ENCODE results near the gene SF1.
"Not testable (repeated sequence)": the region's sequence is repeated elsewhere in the genome, so short reads cannot be mapped to it uniquely, and the experiment has no call there.

SF1 gene, protein sequence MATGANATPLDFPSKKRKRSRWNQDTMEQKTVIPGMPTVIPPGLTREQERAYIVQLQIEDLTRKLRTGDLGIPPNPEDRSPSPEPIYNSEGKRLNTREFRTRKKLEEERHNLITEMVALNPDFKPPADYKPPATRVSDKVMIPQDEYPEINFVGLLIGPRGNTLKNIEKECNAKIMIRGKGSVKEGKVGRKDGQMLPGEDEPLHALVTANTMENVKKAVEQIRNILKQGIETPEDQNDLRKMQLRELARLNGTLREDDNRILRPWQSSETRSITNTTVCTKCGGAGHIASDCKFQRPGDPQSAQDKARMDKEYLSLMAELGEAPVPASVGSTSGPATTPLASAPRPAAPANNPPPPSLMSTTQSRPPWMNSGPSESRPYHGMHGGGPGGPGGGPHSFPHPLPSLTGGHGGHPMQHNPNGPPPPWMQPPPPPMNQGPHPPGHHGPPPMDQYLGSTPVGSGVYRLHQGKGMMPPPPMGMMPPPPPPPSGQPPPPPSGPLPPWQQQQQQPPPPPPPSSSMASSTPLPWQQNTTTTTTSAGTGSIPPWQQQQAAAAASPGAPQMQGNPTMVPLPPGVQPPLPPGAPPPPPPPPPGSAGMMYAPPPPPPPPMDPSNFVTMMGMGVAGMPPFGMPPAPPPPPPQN

DNA sequence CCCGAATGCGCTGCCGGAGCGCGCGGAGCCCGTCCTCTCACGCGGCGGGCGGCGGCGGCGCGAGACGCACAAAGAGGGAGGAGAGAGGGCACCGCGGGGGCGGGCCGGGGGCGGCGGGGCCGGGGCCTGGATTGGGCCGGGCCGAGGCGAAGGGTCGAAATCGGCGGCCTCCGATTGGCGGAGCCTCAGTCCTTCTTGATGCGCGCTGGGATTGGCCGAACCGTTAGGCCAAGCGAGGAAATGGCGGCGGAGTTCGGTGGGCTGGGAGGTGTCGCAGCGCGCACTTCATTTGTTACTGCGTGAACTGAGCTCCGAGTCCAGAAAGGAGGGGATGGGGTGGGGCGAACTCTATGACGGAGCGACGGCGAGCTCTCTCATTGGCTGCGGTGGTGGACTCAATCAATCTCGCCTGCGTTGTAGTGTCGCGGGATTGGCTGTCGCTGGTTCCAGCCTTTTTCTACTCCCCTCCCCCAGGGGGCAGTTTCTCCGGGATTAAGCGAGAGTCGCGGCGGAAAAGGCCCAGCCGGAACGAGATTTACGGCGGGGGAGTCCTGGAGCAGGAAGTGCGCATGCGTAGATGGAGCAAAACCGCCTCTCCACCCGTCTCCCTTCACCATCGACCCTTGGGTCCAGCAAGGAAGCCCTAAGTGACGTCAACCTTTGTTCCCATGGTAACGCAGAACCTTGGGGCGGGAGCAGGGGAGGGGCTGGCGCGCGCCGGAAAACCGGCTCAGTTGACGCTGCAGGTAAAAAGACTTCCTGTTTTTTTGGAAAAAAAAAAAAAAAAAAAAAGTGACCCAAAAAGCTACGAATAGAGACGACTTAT, at the start of gene SF1:
Gene SF1 (minus strand): TSS at position 70 of the 826 bp plus-strand sequence. CDS start 150 bp downstream, outside the sequence.
- peak; percentile 100 for DNase-seq (ENCODE audit: low read depth)

DNA sequence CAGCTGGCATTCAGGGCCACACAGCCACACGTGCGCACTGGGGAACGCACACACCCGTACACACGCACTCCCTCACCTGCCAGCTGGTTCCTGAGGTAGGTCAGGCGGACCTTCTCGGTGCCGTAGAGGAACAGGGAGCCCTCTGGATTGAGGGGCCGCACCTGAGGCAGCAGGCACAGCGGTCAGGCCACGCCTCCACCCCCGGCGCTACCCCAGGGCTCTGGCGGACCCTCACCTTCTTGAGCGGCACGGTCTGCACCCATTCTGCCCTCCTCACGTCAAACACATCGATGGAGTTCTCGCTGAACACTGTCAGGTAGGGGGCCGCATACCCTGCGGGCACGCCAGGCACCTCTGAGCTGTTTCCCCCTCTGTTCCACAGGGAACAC, 49.1 kb upstream of the SF1 start:
- no peak for DNase-seq (ENCODE audit: low read depth)

DNA sequence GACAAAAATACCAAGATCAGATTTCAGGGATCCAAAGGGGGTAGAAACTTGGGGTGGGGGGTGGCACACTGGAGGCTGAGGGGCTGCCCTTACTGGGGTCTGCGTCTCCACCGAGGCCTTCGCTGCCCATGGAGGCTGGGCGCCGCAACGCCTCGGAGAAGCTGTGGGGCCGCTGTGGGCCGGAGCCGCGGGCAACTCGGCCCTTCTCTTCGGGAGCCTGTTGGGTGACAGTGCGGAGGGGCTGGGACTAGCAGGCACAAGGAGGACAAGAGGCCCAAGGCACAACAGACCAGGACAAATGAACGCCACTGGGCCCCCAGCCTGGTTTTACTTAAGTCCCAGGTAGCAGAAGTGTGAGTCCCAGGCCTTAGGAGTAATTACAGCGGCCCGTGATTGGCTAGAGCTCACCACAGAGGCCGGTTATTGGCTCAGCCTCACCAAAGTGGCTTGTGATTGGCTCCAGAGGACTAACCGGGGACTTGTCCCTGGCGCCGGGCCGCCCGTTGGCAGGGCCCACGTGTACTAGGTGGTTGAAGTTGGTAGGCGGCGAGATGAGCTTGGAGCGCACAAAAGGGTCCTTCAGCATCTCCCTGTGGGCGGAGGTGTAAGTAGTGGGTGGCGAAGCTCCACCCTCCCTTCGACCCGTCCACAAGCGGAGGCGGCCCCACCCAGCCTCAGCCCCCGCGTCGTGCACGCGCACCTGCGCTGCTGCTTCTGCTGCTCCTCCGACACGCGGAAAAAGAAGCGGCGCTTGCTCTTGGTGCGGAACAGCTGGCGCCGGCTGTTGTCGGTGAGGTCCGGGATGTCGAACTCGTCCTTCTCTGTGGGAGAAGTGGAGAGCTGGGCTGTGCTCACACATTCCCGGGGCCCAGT, 48.5 kb upstream of the SF1 start:
- DNase-seq (ENCODE audit: low read depth), result no peak

DNA sequence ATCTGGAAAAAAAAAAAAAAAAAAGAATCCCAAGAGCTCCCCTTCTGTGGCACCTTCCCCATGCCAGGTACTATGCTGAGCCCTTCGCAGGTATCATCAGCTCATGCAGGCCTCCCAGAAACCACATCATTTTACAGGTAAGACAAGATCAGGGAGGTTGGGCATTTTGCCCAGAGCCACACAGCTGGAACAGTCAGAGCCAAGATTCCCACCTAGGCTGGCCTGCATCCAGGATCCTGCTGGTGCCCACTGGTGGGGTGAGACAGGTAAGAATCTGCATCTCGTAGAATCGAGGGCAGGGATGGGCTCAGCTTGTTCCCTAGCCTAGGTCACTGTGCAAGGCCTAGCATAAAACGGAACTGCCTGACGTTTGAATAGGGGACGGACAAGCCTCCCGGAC, 47.7 kb upstream of the SF1 start:
- DNase-seq (ENCODE audit: low read depth), result no peak

DNA sequence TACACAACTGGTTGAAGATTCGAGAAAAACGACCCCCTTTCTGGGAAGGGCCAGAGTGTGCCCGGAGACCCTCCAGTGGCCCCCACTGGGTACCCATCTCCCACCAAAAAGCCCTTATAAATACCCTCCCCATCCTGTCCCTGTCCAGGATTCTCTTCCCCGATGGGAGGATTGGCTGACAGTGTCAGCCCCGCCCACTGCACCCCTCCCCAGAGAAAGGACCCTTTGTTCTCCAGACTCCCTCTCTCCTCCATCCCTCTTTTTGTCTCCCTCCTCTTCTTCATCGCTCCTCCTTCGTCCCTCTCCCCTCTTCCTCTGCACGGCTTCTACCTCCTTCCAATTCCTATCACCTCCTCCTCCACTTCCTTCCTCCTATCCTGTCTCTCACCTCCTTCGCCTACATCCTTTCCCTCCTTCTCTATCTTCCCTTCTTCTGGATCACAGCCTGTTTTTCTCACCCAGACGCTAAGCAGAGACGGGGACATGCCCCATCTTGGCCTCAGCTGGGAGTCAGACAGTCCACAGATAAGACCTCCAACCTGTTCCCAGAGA, 45.3 kb upstream of the SF1 start:
- DNase-seq (ENCODE audit: low read depth), result no peak

DNA sequence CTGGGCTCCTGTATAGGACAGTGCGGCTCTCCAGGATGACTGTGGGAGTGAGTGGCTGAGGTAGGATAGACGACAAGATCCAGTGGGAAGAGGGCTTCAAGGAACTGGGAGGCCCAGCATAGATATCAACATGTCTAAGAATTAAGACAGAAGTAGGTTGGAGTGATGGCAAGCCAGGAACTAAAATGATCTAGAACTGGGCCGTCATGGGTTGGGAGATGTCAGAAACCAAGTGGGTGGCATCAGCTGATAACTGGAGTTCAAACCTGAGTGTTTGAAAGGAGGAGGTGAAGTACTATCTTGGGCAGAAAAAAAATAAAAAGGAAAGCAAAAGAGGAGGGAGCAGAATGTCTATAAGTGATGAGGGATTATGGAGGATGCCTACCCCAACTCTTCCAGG, 39.1 kb upstream of the SF1 start:
- DNase-seq (ENCODE audit: low read depth), result no peak

DNA sequence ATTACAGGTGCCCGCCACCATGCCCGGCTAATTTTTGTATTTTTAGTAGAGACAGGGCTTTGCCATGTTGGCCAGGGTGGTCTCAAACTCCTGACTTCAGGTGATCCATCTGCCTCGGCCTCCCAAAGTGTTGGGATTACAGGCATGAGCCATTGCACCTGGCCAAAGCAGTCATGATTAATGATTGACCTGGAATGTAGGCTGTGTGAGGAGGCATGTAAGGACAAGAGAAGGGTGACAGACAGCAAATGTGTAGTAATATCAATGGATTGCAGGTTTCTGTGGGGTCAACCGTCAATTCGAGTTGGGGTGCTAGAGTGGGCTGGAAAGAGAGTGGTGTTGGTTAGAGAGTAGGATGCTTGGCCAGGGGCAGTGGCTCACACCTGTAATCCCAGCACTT, 37.1 kb upstream of the SF1 start:
- not testable (repeated sequence) for DNase-seq (ENCODE audit: low read depth)

DNA sequence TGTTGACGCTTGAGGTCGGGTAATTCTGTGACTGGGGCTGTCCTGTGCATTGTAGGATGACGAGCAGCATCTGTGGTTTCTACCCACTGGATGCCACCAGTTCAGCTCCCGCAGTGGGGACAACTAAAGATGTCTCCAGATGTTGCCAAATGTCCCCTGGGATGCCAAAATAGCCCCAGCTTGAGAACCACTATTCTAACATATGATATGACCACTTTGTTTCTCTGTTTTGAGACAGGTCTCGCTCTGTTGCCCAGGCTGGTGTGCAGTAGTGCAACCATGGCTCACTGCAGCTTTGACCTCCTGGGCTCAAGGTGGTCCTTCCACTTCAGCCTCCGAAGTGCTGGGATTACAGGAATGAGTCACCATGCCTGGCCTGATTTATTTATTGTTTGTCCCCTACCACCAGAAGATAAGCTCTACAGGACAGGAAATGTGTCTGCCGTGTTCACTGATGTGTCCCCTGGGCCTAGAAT, 36.4 kb upstream of the SF1 start:
- no peak for DNase-seq (ENCODE audit: low read depth)

DNA sequence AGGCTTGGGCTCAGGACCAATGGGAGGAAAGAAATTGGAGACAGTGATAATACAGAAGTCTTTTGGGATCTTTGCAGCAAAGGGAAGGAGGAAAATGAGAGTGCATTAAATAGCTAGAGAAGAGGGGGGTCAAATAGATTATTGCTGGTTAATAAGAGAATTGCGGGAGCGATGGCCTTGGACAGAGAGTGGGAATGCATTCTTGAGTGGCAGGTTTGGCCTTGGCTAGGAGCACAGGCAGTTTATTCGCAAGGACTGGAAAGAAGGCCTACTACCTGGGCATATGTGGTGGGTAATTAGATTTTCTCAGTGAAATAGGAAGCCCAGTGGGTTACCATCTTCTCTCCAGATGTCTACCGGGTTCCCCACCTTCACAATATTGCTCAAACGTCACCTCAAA, 35.5 kb upstream of the SF1 start:
- DNase-seq (ENCODE audit: low read depth), result no peak

DNA sequence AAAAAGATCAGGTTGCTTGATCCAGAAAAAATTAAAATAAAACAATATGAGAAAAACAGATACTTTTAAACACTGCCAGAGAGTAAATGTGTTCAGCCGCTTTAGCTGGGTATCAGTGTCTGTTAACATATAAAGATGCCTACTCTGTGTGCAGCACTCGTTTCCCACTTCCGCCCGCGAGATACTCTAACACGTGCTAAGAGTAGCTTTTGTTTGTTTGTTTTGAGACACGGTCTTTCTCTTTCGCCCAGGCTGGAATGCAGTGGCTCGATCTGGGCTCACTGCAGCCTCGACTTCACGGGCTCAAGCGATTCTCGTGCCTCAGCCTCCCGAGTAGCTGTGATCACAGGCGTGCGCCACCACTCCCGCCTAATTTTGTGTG, 32.5 kb upstream of the SF1 start:
- no peak for DNase-seq (ENCODE audit: low read depth)

DNA sequence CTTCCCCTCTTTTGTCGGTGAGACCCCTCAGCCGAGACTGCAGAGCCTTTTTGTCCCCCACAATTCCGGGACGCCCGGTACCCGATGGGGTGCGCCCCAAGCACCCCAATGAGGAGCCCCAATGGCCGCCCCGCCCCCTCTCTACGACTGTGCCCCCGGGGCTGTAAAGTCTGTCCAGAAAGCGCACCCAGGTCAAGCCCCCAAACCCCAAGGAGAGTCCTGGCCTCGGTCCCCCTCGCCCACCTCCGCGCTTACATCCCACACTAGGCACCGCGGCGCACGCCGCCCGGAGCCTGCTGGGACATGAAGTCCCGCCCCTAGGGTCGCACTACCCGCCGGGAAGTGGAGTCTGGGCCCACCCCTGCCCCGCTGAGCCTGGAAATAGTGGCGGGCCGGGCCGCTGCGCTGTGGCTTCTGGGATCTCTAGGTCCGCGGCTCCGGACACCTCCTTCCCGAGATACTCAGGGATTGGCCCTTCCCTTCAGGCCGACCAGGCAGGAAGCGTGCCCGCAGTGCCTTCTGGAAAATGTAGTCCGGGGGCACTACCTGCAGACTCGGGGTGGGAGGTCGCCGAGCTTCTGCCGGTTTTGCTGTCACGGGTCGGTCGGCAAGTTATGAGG, 32.0 kb upstream of the SF1 start, which contains the start of gene MEN1:
Gene MEN1 (minus strand): TSS at position 281 of the 620 bp plus-strand sequence. CDS start 442 bp downstream, outside the sequence.
- DNase-seq (ENCODE audit: low read depth), result peak; percentile 88

DNA sequence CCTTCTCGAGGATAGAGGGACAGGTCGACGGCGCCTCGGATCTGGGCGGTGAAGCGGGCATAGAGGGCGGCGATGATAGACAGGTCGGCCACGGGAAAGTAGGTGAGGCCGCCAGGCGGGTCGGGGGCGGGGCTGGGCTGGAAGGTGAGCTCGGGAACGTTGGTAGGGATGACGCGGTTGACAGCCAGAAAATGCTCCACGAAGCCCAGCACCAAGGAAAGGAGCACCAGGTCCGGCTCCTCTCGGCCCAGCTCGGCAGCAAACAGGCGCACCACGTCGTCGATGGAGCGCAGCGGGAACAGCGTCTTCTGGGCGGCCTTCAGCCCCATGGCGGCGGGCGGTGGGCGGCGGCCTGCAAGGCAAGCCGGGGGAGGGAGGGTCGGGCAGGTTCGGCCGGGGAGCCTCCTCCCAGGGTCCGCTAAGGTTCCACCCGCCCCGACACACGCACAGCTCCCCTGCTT, 31.5 kb upstream of the SF1 start:
- no peak for DNase-seq (ENCODE audit: low read depth)

DNA sequence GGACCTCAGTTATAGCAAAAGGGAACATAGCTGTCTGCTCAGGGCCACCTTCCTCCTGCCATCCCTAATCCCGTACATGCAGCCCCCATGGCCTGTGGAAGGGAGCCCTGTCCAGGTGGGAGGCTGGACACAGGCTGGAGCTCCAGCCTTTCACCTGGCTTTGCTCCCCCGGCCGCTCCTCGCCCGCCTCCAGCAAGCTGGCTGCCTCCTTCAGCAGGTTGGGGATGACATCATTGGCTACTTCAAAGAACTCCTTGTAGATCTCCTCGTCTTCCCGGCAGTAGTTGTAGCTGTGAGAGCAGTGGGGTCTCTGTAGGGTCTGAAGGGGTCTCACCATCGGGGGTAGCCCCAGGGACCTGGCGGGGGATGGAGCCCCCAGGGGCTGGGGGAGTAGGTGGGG, 27.1 kb upstream of the SF1 start:
- DNase-seq (ENCODE audit: low read depth), result no peak

DNA sequence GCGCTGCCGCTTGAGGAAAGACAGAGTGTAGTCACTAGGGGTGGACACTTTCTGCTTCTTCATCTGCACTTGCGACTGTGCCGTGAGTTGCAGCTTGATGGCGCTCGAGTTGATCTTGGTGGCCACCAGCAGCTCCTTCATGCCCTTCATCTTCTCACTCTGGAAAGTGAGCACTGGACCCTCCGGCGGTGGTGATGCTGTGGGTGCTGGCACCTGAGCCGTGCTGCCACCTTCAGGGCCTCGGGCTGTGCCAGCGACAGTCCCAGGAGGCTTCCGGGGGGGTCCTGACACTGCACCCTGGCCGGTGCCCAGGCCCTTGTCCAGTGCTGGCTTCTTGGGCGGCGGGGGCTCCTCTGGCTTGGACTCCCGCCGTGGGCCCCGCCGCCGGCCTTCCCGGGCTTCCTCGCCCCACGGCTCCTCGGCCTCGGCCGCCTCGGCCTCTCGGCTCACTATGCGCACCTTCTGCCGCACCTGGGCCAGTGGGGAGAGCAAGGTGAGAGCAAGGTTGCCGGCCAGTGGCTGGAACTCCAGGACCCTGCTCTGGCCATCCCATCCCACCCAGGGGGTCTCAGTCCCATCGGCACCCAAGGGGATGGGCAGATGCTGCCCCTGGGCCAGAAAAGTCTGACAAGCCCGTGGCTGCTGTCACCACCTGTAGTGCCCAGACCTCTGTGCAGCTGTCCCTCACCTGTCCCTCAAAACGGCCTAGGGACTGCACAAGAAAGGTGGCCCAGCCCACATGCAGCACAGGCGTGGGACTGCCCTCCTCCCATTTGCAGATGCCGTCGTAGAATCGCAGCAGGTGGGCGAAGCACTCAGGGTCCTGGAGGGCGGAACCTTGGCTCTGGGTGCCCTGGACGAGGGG, 26.2 kb upstream of the SF1 start:
- no peak for DNase-seq (ENCODE audit: low read depth)

DNA sequence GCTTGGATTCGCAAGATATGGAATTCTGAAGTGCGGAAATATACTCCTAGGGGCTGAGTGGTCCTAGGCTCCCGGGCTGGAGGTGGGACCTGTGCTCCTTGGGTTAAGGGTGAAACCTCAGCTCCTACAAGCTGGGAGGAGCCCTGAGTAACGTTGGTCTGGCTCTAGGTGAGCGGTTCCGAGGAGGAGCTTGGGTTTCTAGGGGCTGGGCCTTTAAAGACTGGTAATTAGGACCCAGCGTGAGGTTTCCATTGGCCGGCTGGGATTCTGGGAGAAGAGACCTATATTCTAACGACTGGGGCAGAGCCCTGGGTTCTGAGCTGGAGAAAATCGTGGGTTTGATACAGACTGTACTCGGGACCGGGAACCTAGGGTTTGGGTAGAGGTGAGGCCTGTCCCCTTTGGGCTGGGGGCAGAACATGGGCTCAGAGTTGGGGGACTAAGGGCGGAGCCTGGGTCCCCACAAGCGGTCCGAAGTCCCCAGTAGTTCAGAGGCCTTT, 25.6 kb upstream of the SF1 start:
- no peak for DNase-seq (ENCODE audit: low read depth)

DNA sequence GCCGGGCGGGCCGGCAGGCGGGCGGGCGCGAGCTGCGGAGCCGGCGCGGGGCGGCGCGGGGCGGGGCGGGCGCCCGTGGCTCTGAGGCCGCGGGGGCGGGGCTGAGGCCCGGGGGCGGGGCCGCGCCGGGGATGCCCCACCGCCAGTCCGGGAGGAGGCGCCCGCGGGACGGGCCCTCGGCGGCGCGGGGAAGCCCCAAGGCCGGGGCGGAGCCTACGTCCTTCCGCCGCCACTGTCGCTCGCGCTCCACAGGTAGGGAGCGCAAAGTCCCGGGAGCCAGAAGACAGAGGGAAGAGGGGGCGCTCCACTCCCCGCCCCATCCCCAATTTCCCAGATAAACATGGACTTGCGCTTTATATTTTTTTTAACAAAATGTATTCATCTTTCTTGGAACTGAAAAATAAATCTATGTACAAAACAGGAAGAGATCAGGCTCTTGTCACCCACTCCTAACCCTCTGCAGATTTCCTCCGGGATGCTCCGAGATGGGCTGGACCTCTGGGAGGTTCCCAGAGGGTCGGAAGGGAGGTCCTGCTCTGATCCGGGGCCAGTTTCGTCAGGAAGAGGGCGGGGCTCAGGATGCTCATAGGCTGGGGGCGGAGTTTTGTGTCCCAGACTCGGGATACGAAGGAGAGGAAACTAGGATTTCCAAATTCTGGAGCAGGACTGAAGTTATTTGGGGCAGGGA, 25.0 kb upstream of the SF1 start, which contains the start of gene MAP4K2:
Gene MAP4K2 (minus strand): TSS at position 57 of the 688 bp plus-strand sequence. CDS start 65 bp downstream, outside the sequence.
- peak; percentile 49 for DNase-seq (ENCODE audit: low read depth)

DNA sequence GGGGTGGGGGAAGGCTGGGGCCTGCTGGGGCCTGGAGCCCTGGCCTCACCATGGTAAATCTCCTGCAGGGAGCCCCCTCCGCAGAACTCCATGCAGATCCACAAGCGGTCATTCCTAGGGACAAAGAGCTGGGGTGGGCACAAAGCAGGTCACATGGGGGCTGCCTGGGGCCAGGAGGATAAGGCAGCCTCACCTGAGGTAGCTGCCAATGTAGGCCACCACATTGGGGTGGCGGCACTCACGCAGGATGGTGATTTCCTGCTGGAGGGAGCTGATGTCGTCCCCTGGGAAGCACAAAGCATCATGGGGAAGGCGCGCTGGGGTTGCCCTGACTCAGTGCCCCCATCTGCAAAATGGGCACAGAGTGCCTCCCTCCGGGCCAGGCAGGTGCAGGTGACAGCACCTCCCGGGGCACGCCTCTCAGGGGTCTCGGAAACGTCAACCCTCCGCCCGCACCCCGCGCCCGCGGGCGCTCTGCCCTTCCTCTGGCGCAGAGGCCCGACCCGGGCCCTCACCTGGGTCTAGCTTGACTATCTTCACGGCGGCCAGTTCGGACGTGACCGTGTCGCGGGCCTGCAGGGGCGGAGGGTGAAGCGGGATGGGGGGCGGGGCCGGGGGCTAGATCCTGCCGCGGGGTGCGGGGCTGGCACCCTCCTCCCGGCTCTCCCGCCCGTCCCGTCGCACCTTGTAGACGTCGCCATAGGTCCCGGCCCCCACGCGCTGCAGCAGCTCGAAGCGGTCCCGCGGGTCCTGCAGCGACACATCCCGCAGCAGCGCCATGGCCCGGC, 24.2 kb upstream of the SF1 start:
- DNase-seq (ENCODE audit: low read depth), result no peak

All from GM04504 (cell line).